Measurements from ENCODE around the gene ZNF260. TPM values are rescaled to one million over a fixed set of nuclear protein-coding genes. Genes with fewer than 3 reads are reported as not detected.
A peak's percentile ranks its signal among the peaks of the same experiment; 100 is the strongest.

Gene ZNF260
- total and polyA plus RNA-seq, 10 donors: 2.9 to 14.8 (median 10.8) TPM

DNA sequence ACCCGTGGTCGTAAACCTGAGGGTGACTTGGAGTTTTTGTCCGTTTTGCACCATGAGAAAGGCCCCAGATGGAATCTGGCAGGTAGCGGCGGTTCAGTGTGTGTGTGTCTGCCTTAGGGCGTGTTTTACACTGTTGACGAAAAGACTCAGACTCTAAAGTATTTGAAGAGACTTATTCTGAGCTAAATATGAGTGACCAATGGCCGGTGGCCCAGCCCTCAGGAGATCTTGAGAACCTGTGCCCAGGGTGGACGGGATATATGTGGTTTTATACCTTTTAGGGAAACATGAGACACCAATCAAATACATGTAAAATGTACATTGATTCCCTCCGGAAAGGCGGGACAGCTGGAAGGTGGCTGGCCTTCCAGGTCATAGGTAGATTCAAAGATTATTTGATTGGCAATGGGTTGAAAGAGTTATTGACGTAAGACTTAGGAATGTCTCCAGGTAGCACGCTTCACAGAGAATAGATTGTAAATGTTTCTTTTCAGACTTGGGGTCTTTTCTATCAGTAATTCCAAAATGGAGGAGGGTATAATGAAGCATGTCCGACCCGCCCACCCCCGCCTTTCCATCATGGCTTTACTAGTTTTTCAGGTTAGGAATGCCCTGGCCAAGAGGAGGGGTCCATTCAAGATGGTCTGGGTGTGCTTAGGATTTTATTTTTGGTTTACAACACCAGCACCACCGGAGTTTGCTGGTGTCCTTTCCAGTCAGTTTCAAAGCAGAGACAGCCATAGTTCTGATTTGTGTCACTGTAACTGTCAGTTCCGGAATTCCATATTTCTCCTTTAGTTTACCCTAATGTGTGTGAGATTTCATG, 46.0 kb upstream of the ZNF260 start:
- intact Hi-C loops (cut with DNase I; ENCODE audit: low total_unique reads): loop anchor here (5.0 kb wide), 1 partner anchor 47 kb away; the partner anchor contains the start of gene ZNF260
- TF ChIP-seq, protein P1, sequence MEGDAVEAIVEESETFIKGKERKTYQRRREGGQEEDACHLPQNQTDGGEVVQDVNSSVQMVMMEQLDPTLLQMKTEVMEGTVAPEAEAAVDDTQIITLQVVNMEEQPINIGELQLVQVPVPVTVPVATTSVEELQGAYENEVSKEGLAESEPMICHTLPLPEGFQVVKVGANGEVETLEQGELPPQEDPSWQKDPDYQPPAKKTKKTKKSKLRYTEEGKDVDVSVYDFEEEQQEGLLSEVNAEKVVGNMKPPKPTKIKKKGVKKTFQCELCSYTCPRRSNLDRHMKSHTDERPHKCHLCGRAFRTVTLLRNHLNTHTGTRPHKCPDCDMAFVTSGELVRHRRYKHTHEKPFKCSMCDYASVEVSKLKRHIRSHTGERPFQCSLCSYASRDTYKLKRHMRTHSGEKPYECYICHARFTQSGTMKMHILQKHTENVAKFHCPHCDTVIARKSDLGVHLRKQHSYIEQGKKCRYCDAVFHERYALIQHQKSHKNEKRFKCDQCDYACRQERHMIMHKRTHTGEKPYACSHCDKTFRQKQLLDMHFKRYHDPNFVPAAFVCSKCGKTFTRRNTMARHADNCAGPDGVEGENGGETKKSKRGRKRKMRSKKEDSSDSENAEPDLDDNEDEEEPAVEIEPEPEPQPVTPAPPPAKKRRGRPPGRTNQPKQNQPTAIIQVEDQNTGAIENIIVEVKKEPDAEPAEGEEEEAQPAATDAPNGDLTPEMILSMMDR (IDR thresholded peaks at IDR 0.05 in 8 of 11, conservative IDR thresholded peaks at IDR 0.05 in 3 of 11): no peak
- TF ChIP-seq POLR2A (IDR thresholded peaks at IDR 0.05) (no peak), POLR2AphosphoS5 (IDR thresholded peaks at IDR 0.05) (no peak)
- Histone ChIP-seq H3K36me3 (peaks cover 3 to 69% (median 44%) of the 10 kb centered on the region in 6 donors), H3K4me1 (peaks cover 8 to 32% (median 27%) of the 10 kb centered on the region in 6 donors), H3K27ac (peak overlapping the region; percentile 75 to 96 (median 90)), H3K27me3 (replicated peaks in 1 of 7) (no peaks in the 10 kb centered on the region), H3K9me3 (peaks cover 0 to 65% (median 54%) of the 10 kb centered on the region in 8 donors), H3K4me3 (peak overlapping the region; percentile 36 to 91 (median 81))
- WGBS, 5 donors: 35 to 42% (median 39%) methylated on average over 18 of the region's 18 CpGs
- no peak for DNase-seq

DNA sequence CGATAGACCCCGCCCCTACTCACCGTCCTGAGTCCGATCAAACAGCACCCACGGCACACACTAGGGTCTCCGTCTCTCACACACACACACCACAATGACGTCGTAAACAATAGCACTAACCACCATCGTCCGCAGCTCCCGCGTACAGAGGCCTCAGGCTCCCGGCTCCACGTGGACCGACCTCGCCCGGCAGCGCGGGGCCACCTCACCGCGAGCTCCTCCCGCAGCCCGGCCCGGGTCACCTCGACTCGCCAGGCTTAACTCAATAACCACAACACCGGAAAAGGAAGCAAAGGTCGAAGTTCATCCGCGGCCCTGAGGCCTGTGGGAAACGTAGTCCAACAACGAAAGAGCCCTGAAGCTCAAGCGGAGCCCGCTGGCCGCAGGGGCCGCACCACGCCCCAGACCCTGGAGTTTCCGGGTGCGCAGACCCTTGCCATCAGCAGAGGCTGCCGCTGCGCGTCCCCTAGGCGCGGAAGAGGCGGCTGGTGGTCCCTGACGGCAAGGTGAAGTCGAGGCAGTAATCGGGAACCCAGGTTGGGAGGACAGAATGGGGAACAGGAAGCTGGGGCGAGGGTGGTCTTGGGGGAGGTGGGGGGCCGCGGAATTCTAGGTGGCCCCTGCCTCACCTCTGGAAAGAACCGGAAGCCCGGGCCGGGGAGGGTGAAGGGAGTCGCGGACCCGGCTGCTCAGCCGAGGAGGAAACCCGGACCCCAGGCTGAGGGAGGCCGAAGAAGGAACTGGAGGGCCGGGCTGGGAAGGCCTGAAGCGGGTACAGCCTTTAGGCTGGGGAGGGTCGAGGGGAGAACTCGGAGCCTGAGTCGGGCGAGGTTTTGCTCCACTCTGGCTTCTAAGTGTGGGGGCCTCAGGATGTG, 45.2 kb upstream of the ZNF260 start, which contains the start of gene ZNF529:
TSS of gene ZNF529 (minus strand) at position 273 of the 875 bp plus-strand sequence. CDS start 946 bp downstream, outside the sequence.
- intact Hi-C loops (cut with DNase I; ENCODE audit: low total_unique reads): loop anchor here (5.0 kb wide), 1 partner anchor 46 kb away; the partner anchor contains the start of gene ZNF260
- peak within 1 kb of the TSS; percentile 75 to 96 (median 90) for H3K27ac ChIP-seq
- H3K27me3 ChIP-seq (replicated peaks in 1 of 7): no peaks in the 10 kb centered on the region
- WGBS, 5 donors: 0 to 1% (median 1%) methylated on average over 46 to 66 of the region's 66 CpGs
- peaks cover 0 to 69% (median 43%) of the 10 kb centered on the region in 6 donors for H3K36me3 ChIP-seq
- peaks cover 8 to 32% (median 27%) of the 10 kb centered on the region in 6 donors for H3K4me1 ChIP-seq
- peak within 1 kb of the TSS; percentile 36 to 91 (median 81) for H3K4me3 ChIP-seq
- peak; percentile 95 for DNase-seq
- H3K9me3 ChIP-seq: peaks cover 0 to 65% (median 55%) of the 10 kb centered on the region in 8 donors
- TF ChIP-seq POLR2A (IDR thresholded peaks at IDR 0.05) (peak in 1 of 3 donors; percentile 56), POLR2AphosphoS5 (IDR thresholded peaks at IDR 0.05) (peak; percentile 95 to 97 (median 96))
- TF ChIP-seq, protein P1 (IDR thresholded peaks at IDR 0.05 in 8 of 11, conservative IDR thresholded peaks at IDR 0.05 in 3 of 11): no peak

DNA sequence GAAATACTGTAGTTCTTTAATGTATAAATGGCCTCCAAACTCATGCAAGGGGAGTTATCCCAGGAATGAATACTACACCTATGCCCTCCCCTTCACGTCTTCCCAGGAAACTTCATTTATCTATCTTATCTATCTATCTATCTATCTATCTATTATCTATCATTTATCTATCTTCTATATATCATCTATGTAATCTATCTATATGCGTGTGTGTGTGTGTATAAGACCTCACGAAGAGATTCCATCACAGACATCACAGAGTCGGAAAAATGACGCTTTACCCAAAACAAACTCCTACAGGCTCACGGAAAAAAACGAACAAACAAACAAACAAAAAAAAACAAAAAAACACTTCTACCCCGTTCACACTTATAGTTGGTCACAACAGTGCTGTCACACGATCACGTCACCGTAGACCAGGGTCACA, 44.5 kb upstream of the ZNF260 start:
- intact Hi-C loops (cut with DNase I; ENCODE audit: low total_unique reads): loop anchor here (5.0 kb wide), 1 partner anchor 45 kb away; the partner anchor contains the start of gene ZNF260
- 2 to 3% (median 3%) methylated on average over 11 of the region's 11 CpGs for WGBS, 5 donors
- Histone ChIP-seq H3K4me3 (peak overlapping the region; percentile 36 to 91 (median 81)), H3K36me3 (peaks cover 0 to 69% (median 42%) of the 10 kb centered on the region in 6 donors), H3K4me1 (peaks cover 8 to 32% (median 27%) of the 10 kb centered on the region in 6 donors), H3K27ac (peak overlapping the region; percentile 75 to 96 (median 90)), H3K9me3 (peaks cover under 1 to 67% (median 56%) of the 10 kb centered on the region in 8 donors), H3K27me3 (replicated peaks in 1 of 7) (no peaks in the 10 kb centered on the region)
- DNase-seq: no peak
- TF ChIP-seq POLR2AphosphoS5 (IDR thresholded peaks at IDR 0.05) (no peak), POLR2A (IDR thresholded peaks at IDR 0.05) (no peak)
- TF ChIP-seq, protein P1 (IDR thresholded peaks at IDR 0.05 in 8 of 11, conservative IDR thresholded peaks at IDR 0.05 in 3 of 11): no peak

Measured in spleen (tissue), 11 donors.